Aorta (tissue), 5 donors: Measurements from ENCODE around the gene C14orf132. TPM values are rescaled to one million over a fixed set of nuclear protein-coding genes. Genes with fewer than 3 reads are reported as not detected.
"Not testable (repeated sequence)": the region's sequence is repeated elsewhere in the genome, so short reads cannot be mapped to it uniquely, and the experiment has no call there.

ENCODE experiments used
- ATAC-seq: fragments of 200-7000 bp; cut with Tn5 transposase; one replicate; pipeline ENCODE4 v1.9.1; 2022; ENCODE audit warnings: moderate library complexity; ENCODE audit not compliant: low FRiP score
- DNase-seq, 2 donors: peaks; one replicate each; pipeline ENCODE4 v3.0.0-alpha.2; 2020
- H3K27ac ChIP-seq, 2 donors: one replicate each; pipeline ENCODE4 v1.5.1; 2013; ENCODE audit warnings: low read length in 2 of 2, mild to moderate bottlenecking in 2 of 2, moderate library complexity in 2 of 2, control low read depth in 1 of 2, inconsistent platforms in 1 of 2, low read depth in 1 of 2
- H3K27me3 ChIP-seq, 2 donors: one replicate each; pipeline ENCODE4 v1.6.1; 2013; ENCODE audit warnings: control low read depth in 1 of 2, low read length in 1 of 2, mild to moderate bottlenecking in 1 of 2, moderate library complexity in 1 of 2; ENCODE audit not compliant: insufficient read depth in 2 of 2, control insufficient read depth in 1 of 2
- H3K36me3 ChIP-seq, 2 donors: one replicate each; pipeline ENCODE4 v1.6.1; 2013; ENCODE audit warnings: control low read depth in 1 of 2, low read length in 1 of 2, mild to moderate bottlenecking in 1 of 2; ENCODE audit not compliant: insufficient read depth in 2 of 2, control insufficient read depth in 1 of 2
- H3K4me1 ChIP-seq, 2 donors: one replicate each; pipeline ENCODE4 v1.6.1; 2013; ENCODE audit warnings: low read length in 2 of 2, control low read depth in 1 of 2, mild to moderate bottlenecking in 1 of 2, moderate library complexity in 1 of 2; ENCODE audit not compliant: insufficient read depth in 2 of 2, control insufficient read depth in 1 of 2
- H3K4me3 ChIP-seq, 2 donors: one replicate each; pipeline ENCODE4 v1.5.1; 2013; ENCODE audit warnings: low read length in 2 of 2, control low read depth in 1 of 2, mild to moderate bottlenecking in 1 of 2
- H3K9me3 ChIP-seq: one replicate; pipeline ENCODE4 v1.6.1; 2013; ENCODE audit warnings: mild to moderate bottlenecking, low read length; ENCODE audit not compliant: control insufficient read depth
- WGBS, 2 donors: extraction: QIAGEN DNeasy Blood & Tissue Kit; methylation state at CpG; one replicate each; pipeline ENCODE4 v1.1.7; 2013; 5-methylcytosine and 5-hydroxymethylcytosine counted together
- intact Hi-C, 2 donors: fragments of 100-400 bp; cut with DNase I; formaldehyde crosslinking; loops; one replicate each; pipeline versions ENCODE4 v1.14.2 to v1.15.0; 2022
- polyA plus RNA-seq, 2 donors: library from polyadenylated mRNA; stranded (reverse); fragments of 200-250 nt; gene quantifications; one replicate each; pipeline ENCODE4 v1.2.3, GENCODE V29; 2013
- total RNA-seq, 2 donors: library from RNA; stranded (reverse); fragmentation: NEBNext Ultra II Directional; extraction: Animal tissue kit (Norgen Biotek cat#: 25700); gene quantifications; one replicate each; pipeline ENCODE4 v1.2.1, GENCODE V29; 2021
- donor health status: healthy with polysubstance abuse.
- donor health status: Bipolar disorder and iron deficiency.
- donor health status: DM: no; HTN: no; CAD: no.
- donor health status: DM: no; HTN: no; CAD: no.
- donor health status: DM: yes; HTN: yes; CAD: no.

The C14orf132 gene
- total and polyA plus RNA-seq, 4 donors, result 10.8 to 39.1 (median 26.2) TPM

GRCh38 chr14:96012757-96013156 lies 26.4 kb upstream of the C14orf132 start:
- H3K4me3 ChIP-seq, intact Hi-C loops, H3K9me3 ChIP-seq, H3K36me3 ChIP-seq, ATAC-seq, H3K27me3 ChIP-seq, DNase-seq, H3K4me1 ChIP-seq, H3K27ac ChIP-seq: not testable (repeated sequence)
- 97 to 98% methylated on average over 1 of the region's 1 CpG for WGBS, 2 donors

GRCh38 chr14:96014176-96014575 lies 25.0 kb upstream of the C14orf132 start:
- H3K4me3 ChIP-seq, result no peak overlapping the region
- no peak for DNase-seq
- WGBS, 2 donors, result 81 to 85% methylated on average over 3 of the region's 3 CpGs
- no peaks in the 10 kb centered on the region for H3K4me1 ChIP-seq
- H3K27me3 ChIP-seq, result no peaks in the 10 kb centered on the region
- H3K9me3 ChIP-seq, result peaks cover 6% of the 10 kb centered on the region
- H3K36me3 ChIP-seq, result no peaks in the 10 kb centered on the region
- no peak overlapping the region for H3K27ac ChIP-seq
- no peak for ATAC-seq
- intact Hi-C loops, result no loop called here

- no peak for DNase-seq
- no peaks in the 10 kb centered on the region for H3K9me3 ChIP-seq
- 23 to 26% methylated on average over 7 of the region's 7 CpGs for WGBS, 2 donors
- H3K4me3 ChIP-seq, result no peak overlapping the region
- intact Hi-C loops, result no loop called here
- no peaks in the 10 kb centered on the region for H3K27me3 ChIP-seq
- no peak overlapping the region for H3K27ac ChIP-seq
- ATAC-seq, result no peak
- no peaks in the 10 kb centered on the region for H3K4me1 ChIP-seq
- H3K36me3 ChIP-seq, result no peaks in the 10 kb centered on the region
Measured at GRCh38 chr14:96016501-96017160, 22.5 kb upstream of the C14orf132 start.

GRCh38 chr14:96017882-96018281 lies 21.3 kb upstream of the C14orf132 start:
- 91 to 92% methylated on average over 2 of the region's 2 CpGs for WGBS, 2 donors
- intact Hi-C loops, result no loop called here
- DNase-seq, result no peak
- no peak overlapping the region for H3K27ac ChIP-seq
- ATAC-seq, result no peak
- no peaks in the 10 kb centered on the region for H3K9me3 ChIP-seq
- H3K4me3 ChIP-seq, result no peak overlapping the region
- H3K4me1 ChIP-seq, result no peaks in the 10 kb centered on the region
- H3K36me3 ChIP-seq, result no peaks in the 10 kb centered on the region
- no peaks in the 10 kb centered on the region for H3K27me3 ChIP-seq

GRCh38 chr14:96027431-96028355 lies 11.5 kb upstream of the C14orf132 start:
- Histone ChIP-seq H3K4me3 (no peak overlapping the region), H3K27ac (no peak overlapping the region), H3K27me3 (no peaks in the 10 kb centered on the region), H3K36me3 (no peaks in the 10 kb centered on the region), H3K4me1 (no peaks in the 10 kb centered on the region), H3K9me3 (no peaks in the 10 kb centered on the region)
- intact Hi-C loops, result no loop called here
- 55 to 57% methylated on average over 8 of the region's 8 CpGs for WGBS, 2 donors
- ATAC-seq (no peak), DNase-seq (no peak)

- intact Hi-C loops, result no loop called here
- H3K9me3 ChIP-seq, result no peaks in the 10 kb centered on the region
- H3K4me3 ChIP-seq, result no peak overlapping the region
- no peak overlapping the region for H3K27ac ChIP-seq
- no peaks in the 10 kb centered on the region for H3K4me1 ChIP-seq
- DNase-seq, result no peak
- no peaks in the 10 kb centered on the region for H3K27me3 ChIP-seq
- WGBS, 2 donors, result 30 to 33% methylated on average over 4 of the region's 4 CpGs
- ATAC-seq, result no peak
- no peaks in the 10 kb centered on the region for H3K36me3 ChIP-seq
Measured at GRCh38 chr14:96029089-96029645, 10.0 kb upstream of the C14orf132 start.

GRCh38 chr14:96030108-96030760 lies 8.9 kb upstream of the C14orf132 start:
- intact Hi-C loops, result no loop called here
- no peaks in the 10 kb centered on the region for H3K36me3 ChIP-seq
- H3K4me3 ChIP-seq, result no peak overlapping the region
- no peak overlapping the region for H3K27ac ChIP-seq
- no peak for ATAC-seq
- no peaks in the 10 kb centered on the region for H3K27me3 ChIP-seq
- no peaks in the 10 kb centered on the region for H3K4me1 ChIP-seq
- no peak for DNase-seq
- 80 to 81% methylated on average over 11 of the region's 11 CpGs for WGBS, 2 donors
- no peaks in the 10 kb centered on the region for H3K9me3 ChIP-seq

- 90 to 95% methylated on average over 1 of the region's 1 CpG for WGBS, 2 donors
- no peak overlapping the region for H3K27ac ChIP-seq
- H3K27me3 ChIP-seq, result no peaks in the 10 kb centered on the region
- H3K4me3 ChIP-seq, result no peak overlapping the region
- DNase-seq, result no peak
- no peaks in the 10 kb centered on the region for H3K4me1 ChIP-seq
- no peaks in the 10 kb centered on the region for H3K9me3 ChIP-seq
- no peaks in the 10 kb centered on the region for H3K36me3 ChIP-seq
- ATAC-seq, result no peak
- intact Hi-C loops, result no loop called here
Measured at GRCh38 chr14:96031691-96032090, 7.5 kb upstream of the C14orf132 start.
